PC-9 (cell line): ENCODE results near the gene GRM8. TPM values are rescaled to one million over a fixed set of nuclear protein-coding genes. Genes with fewer than 3 reads are reported as not detected.

Source experiments
- BruUV-seq: library from RNA; stranded (reverse); fragments of 400-500 nt; replicated peaks from 2 replicates; lab custom pipeline; 2021; lab: Mats Ljungman, UMichigan
- CTCF ChIA-PET: fragments of 300-600 bp; sonication (Branson Sonifier 250); formaldehyde crosslinking; loops from one replicate; lab custom pipeline; 2022; ENCODE audit warnings: antibody characterized with exemption; lab: Charles Lee
- POLR2A ChIA-PET: fragments of 300-600 bp; sonication (Branson Sonifier 250); formaldehyde crosslinking; loops from one replicate; lab custom pipeline; 2022; ENCODE audit warnings: antibody characterized with exemption; ENCODE audit not compliant: unreplicated experiment; lab: Charles Lee
- DNase-seq, 2 experiments: peaks; one replicate each; pipeline versions ENCODE4 v3.0.0 to v3.0.0-alpha.2; 2015 to 2022; ENCODE audit warnings: mixed read lengths in 1 of 2
- H2AFZ ChIP-seq: fragments of 200-600 bp; sonication (generic); 2 replicates; pipeline ENCODE4 v1.8.1; 2017; ENCODE audit warnings: antibody characterized with exemption
- H3F3A ChIP-seq: fragments of 200-600 bp; sonication (generic); 2 replicates; pipeline ENCODE4 v1.8.1; 2017; ENCODE audit warnings: antibody characterized with exemption, mild to moderate bottlenecking, low read depth; ENCODE audit not compliant: insufficient read depth
- H3K27ac ChIP-seq: fragments of 200-600 bp; sonication (generic); 2 replicates; pipeline ENCODE4 v1.6.1; 2016; ENCODE audit warnings: mixed run types
- H3K27me3 ChIP-seq: fragments of 200-600 bp; sonication (generic); 2 replicates; pipeline ENCODE4 v1.6.1; 2016; ENCODE audit warnings: low read depth, mixed run types; ENCODE audit not compliant: insufficient read depth
- H3K36me3 ChIP-seq: fragments of 200-600 bp; sonication (generic); 2 replicates; pipeline ENCODE4 v1.6.1; 2016; ENCODE audit warnings: low read depth, mixed run types
- H3K4me1 ChIP-seq: fragments of 200-600 bp; sonication (generic); replicated peaks from 2 replicates; pipeline ENCODE4 v1.6.1; 2016; ENCODE audit warnings: mixed run types; ENCODE audit not compliant: insufficient read depth
- H3K4me2 ChIP-seq: fragments of 200-600 bp; sonication (generic); 2 replicates; pipeline ENCODE4 v1.6.1; 2017; ENCODE audit warnings: mixed run types
- H3K4me3 ChIP-seq: fragments of 200-600 bp; sonication (generic); 2 replicates; pipeline ENCODE4 v1.6.1; 2016; ENCODE audit warnings: mixed run types
- H3K79me2 ChIP-seq: fragments of 200-600 bp; sonication (generic); 2 replicates; pipeline ENCODE4 v1.6.1; 2017; ENCODE audit warnings: low read depth, mixed run types
- H3K9me2 ChIP-seq: fragments of 200-600 bp; sonication (generic); 2 replicates; pipeline ENCODE4 v1.8.1; 2017; ENCODE audit warnings: mild to moderate bottlenecking; ENCODE audit not compliant: insufficient read depth
- H3K9me3 ChIP-seq: fragments of 200-600 bp; sonication (generic); 2 replicates; pipeline ENCODE4 v1.8.1; 2016; ENCODE audit warnings: low read depth; ENCODE audit not compliant: insufficient read depth
- H4K20me1 ChIP-seq: fragments of 200-600 bp; sonication (generic); 2 replicates; pipeline ENCODE4 v1.8.1; 2017; ENCODE audit not compliant: insufficient read depth
- EZH2 ChIP-seq: fragments of 200-600 bp; sonication (generic); IDR thresholded peaks from 2 replicates; pipeline ENCODE4 v1.8.0; 2017; ENCODE audit warnings: antibody characterized with exemption, low read depth
- intact Hi-C: fragments of 100-400 bp; cut with micrococcal nuclease; formaldehyde crosslinking; loops from one replicate; pipeline ENCODE4 v1.10.0; 2022; ENCODE audit not compliant: unreplicated experiment
- total RNA-seq: library from RNA; stranded (reverse); gene quantifications from 2 replicates; pipeline ENCODE4 v1.2.3, GENCODE V29; 2021
- TF ChIP-seq, protein P1 (sequence below): fragments of 200-600 bp; sonication (generic); conservative IDR thresholded peaks from 2 replicates; pipeline ENCODE4 v1.6.1; 2017; ENCODE audit warnings: mixed run types, antibody characterized with exemption, mild to moderate bottlenecking, moderate library complexity

Gene GRM8
- total RNA-seq, 1 experiment from 2014 or later, result not detected

DNA sequence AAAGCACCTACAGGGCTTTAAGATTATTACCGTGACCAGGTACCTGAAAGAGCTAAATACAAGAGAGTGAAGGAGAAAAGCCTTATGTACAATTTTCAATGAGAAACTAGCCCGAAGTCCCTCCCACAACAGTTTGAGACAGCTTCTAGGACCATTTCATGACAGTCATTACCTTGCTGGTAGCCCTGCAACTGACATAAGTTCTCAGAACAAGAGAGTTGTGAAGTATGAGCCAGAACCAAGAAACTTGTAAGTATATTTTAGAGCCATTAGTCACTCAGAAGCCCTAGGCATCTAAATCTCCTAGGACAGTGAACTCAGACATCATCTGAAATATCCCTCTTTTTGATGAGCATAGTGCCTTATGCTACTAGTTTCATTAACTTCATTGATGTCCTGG is 792.1 kb downstream of the GRM8 start:
- no peaks in the 10 kb centered on the region for H4K20me1 ChIP-seq
- no peaks in the 10 kb centered on the region for H3K27me3 ChIP-seq
- H3K4me3 ChIP-seq, result no peak overlapping the region
- no peaks in the 10 kb centered on the region for H3K9me2 ChIP-seq
- TF ChIP-seq EZH2, result no peak
- ChIA-PET POLR2A (no interaction called here), CTCF (no interaction called here)
- no peak overlapping the region for H3K4me2 ChIP-seq
- intact Hi-C loops, result no loop called here
- H2AFZ ChIP-seq, result no peak overlapping the region; the same call in 1 of the 2 replicates
- H3K36me3 ChIP-seq, result no peaks in the 10 kb centered on the region
- no peak overlapping the region for H3K27ac ChIP-seq
- no peak for DNase-seq
- no peaks in the 10 kb centered on the region for H3K9me3 ChIP-seq
- no TSS peak for BruUV-seq
- no peaks in the 10 kb centered on the region for H3F3A ChIP-seq
- H3K4me1 ChIP-seq, result no peaks in the 10 kb centered on the region
- H3K79me2 ChIP-seq, result no peaks in the 10 kb centered on the region

DNA sequence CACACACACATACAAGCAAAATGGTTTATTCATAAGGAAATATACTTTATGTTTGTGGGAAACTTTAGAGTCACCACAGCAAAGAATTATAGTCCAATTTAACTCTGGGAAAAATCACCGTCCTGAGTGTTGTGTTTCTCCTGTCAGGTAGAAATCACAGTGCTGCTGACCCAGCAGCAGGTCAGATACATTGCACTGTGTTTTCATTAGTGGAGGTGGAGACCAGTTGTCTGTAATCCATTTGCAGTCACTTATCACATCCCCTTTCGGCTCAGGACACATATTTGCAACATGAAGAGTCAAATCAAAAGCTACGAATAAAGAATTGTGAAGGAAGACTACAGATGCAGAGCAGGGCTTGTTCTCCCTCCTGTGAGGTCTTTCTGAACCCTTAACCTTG is 799.6 kb downstream of the GRM8 start:
- H3K36me3 ChIP-seq, result no peaks in the 10 kb centered on the region
- BruUV-seq, result no TSS peak
- ChIA-PET POLR2A (interaction anchor here (0.5 kb wide), 1 partner anchor 258 kb away, joined by 3 read pairs; no protein-coding TSS in a partner anchor), CTCF (interaction anchor here (0.7 kb wide), 1 partner anchor 20 kb away, joined by 5 read pairs; no protein-coding TSS in a partner anchor)
- H3K9me3 ChIP-seq, result no peaks in the 10 kb centered on the region
- H3K4me3 ChIP-seq, result no peak overlapping the region
- 0 out of 2 replicates have a peak, but pooled peaks cover 5% of the 10 kb centered on the region for H3K4me1 ChIP-seq
- H4K20me1 ChIP-seq, result no peaks in the 10 kb centered on the region
- DNase-seq, result no peak
- no peak overlapping the region for H2AFZ ChIP-seq
- no peak overlapping the region for H3K4me2 ChIP-seq
- H3K9me2 ChIP-seq, result no peaks in the 10 kb centered on the region
- H3F3A ChIP-seq, result no peaks in the 10 kb centered on the region
- TF ChIP-seq, protein P1, sequence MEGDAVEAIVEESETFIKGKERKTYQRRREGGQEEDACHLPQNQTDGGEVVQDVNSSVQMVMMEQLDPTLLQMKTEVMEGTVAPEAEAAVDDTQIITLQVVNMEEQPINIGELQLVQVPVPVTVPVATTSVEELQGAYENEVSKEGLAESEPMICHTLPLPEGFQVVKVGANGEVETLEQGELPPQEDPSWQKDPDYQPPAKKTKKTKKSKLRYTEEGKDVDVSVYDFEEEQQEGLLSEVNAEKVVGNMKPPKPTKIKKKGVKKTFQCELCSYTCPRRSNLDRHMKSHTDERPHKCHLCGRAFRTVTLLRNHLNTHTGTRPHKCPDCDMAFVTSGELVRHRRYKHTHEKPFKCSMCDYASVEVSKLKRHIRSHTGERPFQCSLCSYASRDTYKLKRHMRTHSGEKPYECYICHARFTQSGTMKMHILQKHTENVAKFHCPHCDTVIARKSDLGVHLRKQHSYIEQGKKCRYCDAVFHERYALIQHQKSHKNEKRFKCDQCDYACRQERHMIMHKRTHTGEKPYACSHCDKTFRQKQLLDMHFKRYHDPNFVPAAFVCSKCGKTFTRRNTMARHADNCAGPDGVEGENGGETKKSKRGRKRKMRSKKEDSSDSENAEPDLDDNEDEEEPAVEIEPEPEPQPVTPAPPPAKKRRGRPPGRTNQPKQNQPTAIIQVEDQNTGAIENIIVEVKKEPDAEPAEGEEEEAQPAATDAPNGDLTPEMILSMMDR, result no peak
- TF ChIP-seq EZH2, result no peak
- intact Hi-C loops, result no loop called here
- no peaks in the 10 kb centered on the region for H3K79me2 ChIP-seq
- no peak overlapping the region for H3K27ac ChIP-seq
- H3K27me3 ChIP-seq, result no peaks in the 10 kb centered on the region

DNA sequence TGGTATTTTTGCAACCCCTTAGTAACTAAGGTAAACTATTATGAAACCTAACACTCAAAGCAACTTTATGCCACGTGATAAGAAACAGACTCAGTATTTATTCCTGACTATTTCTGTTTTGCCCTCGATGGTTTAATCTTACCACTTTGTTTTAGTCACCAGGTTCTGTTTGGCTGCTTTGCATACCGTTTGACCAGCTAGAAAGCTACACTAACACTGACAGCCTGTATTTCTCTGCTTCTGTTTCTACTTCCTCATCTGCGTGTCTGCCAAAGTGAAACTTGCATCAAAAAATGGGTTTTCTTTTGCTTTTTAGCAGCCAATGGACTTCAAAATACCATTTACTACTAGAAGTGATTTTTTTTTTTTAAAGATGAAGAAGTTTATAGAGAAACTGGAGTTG is 802.5 kb downstream of the GRM8 start:
- CTCF ChIA-PET, result no interaction called here

More for the DNA sequence above, 802.5 kb downstream of the GRM8 start:
- H3K4me2 ChIP-seq, result 0 out of 2 replicates have a peak overlapping the region, but pooled peaks have one; percentile 26
- no TSS peak for BruUV-seq
- H3K27ac ChIP-seq, result no peak overlapping the region
- 0 out of 2 replicates have a peak, but pooled peaks cover 5% of the 10 kb centered on the region for H3K4me1 ChIP-seq
- no peak overlapping the region for H3K4me3 ChIP-seq
- no peaks in the 10 kb centered on the region for H3K36me3 ChIP-seq
- POLR2A ChIA-PET, result no interaction called here
- H3K9me2 ChIP-seq, result no peaks in the 10 kb centered on the region
- no peak for DNase-seq
- H3K27me3 ChIP-seq, result no peaks in the 10 kb centered on the region
- TF ChIP-seq, protein P1, result no peak
- no peaks in the 10 kb centered on the region for H3K79me2 ChIP-seq
- H3F3A ChIP-seq, result no peaks in the 10 kb centered on the region
- H2AFZ ChIP-seq, result 0 out of 2 replicates have a peak overlapping the region, but pooled peaks have one; percentile 34
- H4K20me1 ChIP-seq, result no peaks in the 10 kb centered on the region
- intact Hi-C loops, result no loop called here
- H3K9me3 ChIP-seq, result no peaks in the 10 kb centered on the region
